Globus pallidus (tissue), 1 donor: ENCODE measurements around the gene EYS.
"Not testable (repeated sequence)": the region's sequence is repeated elsewhere in the genome, so short reads cannot be mapped to it uniquely, and the experiment has no call there.

Source experiments
- DNase-seq: peaks from one replicate; pipeline ENCODE4 v3.0.0-alpha.2; 2015; ENCODE audit warnings: low spot score

The EYS gene

DNA sequence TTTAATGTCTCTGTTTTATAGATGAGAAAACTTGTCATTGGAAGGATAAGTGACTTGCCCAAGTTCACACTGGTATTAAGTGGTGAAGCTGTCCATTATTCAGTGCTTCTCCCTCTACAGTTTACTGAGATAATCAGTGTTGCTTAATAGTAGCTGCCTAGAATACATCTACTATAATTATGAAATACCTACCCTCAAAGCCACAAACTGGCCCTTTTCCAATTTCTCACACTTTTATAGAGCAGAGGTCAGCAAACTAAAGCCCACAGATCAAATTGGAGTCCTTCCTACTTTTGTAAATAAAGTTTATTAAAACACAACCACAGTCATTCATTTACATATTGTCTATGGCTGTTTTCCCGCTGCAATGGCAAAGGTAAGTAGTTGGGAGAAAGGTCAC, 73.5 kb downstream of the EYS start:
- no peak for DNase-seq

GRCh38 chr6:65631711-65632110, 75.3 kb downstream of the EYS start:
- no peak for DNase-seq

GRCh38 chr6:65627434-65627999, 79.5 kb downstream of the EYS start:
- DNase-seq, result not testable (repeated sequence)

DNA sequence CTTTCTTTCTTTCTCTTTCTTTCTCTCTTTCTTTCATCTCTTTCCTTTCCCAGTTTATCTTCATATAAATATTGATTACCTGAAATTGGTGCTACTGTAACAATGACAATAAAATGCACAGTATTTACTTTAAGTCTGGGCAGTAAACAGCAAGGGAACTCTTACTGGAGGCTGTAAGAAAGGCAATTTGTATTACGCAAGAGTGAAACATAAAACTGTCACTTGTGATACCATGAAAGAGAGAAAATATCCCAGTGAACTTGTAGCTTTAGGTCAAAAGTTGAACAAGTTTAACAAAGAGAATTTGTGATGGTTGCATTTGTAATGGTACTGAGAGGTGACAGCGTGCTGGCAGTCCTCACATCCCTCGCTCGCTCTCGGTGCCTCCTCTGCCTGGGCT, 80.0 kb downstream of the EYS start:
- no peak for DNase-seq

- no peak for DNase-seq
These were observed 83.5 kb downstream of the EYS start for GRCh38 chr6:65623566-65623965.

- no peak for DNase-seq
These were observed 96.3 kb downstream of the EYS start for GRCh38 chr6:65610746-65611145.

DNA sequence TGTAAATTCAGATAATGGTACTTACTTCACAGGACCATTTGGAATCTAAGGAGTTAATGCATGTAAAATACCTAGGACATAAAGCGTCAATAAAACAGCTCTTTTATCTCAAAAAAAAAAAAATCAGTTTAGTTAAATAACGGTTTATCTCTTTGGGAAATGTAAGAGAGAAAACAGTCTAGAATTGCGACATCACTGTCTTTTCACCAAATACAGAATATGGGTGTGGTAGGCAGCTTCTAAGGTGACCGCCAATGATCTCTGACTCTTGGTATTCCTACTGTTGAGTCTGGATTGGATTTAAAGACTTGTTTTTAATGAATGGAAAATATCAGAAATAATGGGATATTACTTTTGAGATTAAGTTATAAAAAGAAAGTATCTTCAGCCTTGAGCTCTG, 111.5 kb downstream of the EYS start:
- DNase-seq, result no peak

GRCh38 chr6:65570340-65570739, 136.7 kb downstream of the EYS start:
- DNase-seq, result no peak

- DNase-seq, result no peak
These were observed 137.5 kb downstream of the EYS start for GRCh38 chr6:65569505-65569904.

DNA sequence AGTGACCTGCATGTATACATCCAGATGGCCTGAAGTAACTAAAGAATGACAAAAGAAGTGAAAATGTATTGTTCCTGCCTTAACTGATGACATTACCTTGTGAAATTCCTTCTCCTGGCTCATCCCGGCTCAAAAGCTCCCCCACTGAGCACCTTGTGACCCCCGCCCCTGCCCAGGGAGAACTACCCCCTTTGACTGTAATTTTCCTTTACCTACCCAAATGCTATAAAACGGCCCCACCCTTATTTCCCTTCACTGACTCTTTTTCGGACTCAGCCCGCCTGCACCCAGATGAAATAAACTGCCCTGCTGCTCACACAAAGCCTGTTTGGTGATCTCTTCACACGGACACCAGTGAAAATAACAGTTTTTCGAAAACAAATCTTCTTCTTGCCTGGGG, 138.0 kb downstream of the EYS start:
- DNase-seq, result not testable (repeated sequence)

GRCh38 chr6:65566117-65566516, 140.9 kb downstream of the EYS start:
- DNase-seq, result no peak

GRCh38 chr6:65558071-65558470, 149.0 kb downstream of the EYS start:
- DNase-seq, result no peak

GRCh38 chr6:65557224-65557623, 149.8 kb downstream of the EYS start:
- DNase-seq, result no peak

GRCh38 chr6:65546894-65547293, 160.1 kb downstream of the EYS start:
- DNase-seq, result no peak

- DNase-seq, result no peak
These were observed 161.1 kb downstream of the EYS start for GRCh38 chr6:65545920-65546319.

- DNase-seq, result no peak
These were observed 168.4 kb downstream of the EYS start for GRCh38 chr6:65538644-65539043.

DNA sequence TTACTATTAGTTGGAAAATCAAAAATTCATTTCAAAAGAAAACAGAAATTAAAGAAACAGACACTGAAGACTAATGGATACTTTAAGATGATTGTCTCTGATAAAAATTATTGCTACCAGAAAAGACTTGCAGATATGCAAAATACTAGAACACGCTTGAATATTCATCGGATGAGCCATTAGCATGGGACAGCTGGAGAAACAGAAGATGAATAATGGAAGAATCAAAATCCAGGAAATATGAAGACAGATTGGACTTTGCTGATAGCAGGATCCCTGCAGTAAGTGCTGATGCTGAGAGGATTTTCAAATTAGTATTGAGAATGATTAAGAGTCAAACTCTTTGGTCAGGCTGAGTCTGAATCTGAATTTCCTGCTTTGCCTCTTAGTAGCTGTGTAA, 169.4 kb downstream of the EYS start:
- no peak for DNase-seq

DNA sequence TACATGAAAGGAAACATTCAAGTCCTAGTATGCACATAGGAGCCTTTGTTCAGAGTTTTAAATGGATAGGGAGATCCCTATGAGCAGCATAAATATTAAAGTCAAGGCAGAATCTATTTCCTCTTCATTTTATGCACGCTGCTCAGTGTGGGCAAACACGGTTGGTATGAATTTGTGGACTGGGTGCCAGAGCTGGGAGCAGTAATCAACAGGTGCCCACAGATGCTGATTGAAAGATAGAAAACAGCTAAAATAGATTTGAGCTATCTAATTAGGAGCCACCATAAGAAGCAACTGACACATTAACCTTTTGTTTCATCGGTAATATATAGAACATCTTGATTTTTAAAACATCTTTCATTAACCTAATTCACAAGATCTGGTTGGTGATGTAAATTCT, 175.5 kb downstream of the EYS start:
- DNase-seq, result no peak

- no peak for DNase-seq
These were observed 182.8 kb downstream of the EYS start for GRCh38 chr6:65524232-65524631.

GRCh38 chr6:65505736-65506135, 201.3 kb downstream of the EYS start:
- DNase-seq, result no peak

GRCh38 chr6:65501045-65501444, 206.0 kb downstream of the EYS start:
- no peak for DNase-seq

DNA sequence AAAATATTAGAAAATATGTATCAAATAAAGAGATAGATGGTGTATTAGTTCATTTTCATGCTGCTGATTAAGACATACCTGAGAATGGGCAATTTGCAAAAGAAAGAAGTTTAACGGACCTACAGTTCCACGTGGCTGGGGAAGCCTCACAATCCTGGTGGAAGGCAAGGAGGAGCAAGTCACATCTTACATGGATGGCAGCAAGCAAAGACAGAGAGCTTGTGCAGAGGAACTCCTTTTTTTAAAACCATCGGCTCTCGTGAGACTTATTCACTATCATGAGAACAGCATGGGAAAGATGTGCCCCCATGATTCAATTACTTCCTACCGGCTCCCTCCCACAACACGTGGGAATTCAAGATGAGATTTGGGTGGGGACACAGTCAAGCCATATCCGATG, 223.4 kb downstream of the EYS start:
- not testable (repeated sequence) for DNase-seq

DNA sequence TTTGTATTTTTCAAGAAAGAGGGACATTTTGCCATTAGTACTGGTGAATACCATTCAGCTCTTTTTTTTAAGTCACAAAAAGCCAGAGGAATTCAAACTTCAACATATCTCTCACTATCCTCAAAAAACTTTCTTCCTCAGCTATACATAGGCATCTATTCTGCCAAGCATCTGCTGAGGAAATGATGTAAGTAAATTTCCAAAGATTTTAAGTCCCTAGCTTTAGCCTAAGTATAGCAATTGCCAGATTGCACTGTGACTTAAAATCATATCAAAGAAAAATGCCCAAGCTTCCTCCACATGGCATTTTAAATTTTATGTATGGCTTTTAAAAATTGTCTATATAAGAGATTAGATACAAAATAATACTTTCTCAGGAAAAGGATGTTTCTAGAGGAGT, 237.4 kb downstream of the EYS start:
- DNase-seq, result no peak

DNA sequence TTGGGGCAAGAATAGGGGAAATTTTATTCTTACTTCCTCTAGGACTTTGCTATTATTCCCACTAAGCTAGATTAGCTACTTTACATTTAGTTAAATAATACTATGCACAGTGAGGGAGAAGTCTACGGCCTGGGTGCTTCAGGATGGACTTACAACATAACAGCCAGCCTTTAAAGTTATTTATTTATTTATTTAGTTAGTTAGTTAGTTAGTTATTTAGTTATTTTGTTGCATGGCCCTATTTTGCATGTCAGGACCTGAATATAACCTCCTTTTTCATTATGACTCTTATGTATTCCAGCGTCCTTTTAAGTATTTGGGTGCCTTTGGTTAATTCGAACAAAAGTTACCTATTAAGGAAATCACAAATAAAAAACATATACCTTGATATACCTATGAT, 238.7 kb downstream of the EYS start:
- DNase-seq, result no peak

DNA sequence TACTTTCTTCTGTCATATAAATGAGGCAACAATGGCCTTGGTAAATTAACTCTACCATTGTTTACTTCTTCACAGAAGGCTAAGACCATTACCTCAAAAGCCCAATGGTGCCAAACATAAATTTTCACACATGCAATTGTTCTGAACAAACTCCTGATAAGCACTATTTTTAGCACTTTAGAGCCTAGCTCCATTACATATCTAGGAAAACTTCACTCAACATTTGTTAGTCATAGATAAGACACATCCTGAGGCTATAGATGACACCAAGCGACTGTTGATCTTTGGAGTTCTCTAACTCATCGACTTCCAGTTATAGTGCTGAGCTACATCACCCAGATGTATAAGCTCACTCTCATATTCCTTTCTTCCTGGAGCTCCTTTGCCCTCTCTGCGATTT, 245.9 kb downstream of the EYS start:
- DNase-seq, result no peak
